Femur (tissue), 1 donor: ENCODE measurements around the gene AHSP.
"Not testable (repeated sequence)": the region's sequence is repeated elsewhere in the genome, so short reads cannot be mapped to it uniquely, and the experiment has no call there.

Experiments used
- DNase-seq: peaks from one replicate; pipeline ENCODE4 v3.0.0-alpha.2; 2017

AHSP gene

DNA sequence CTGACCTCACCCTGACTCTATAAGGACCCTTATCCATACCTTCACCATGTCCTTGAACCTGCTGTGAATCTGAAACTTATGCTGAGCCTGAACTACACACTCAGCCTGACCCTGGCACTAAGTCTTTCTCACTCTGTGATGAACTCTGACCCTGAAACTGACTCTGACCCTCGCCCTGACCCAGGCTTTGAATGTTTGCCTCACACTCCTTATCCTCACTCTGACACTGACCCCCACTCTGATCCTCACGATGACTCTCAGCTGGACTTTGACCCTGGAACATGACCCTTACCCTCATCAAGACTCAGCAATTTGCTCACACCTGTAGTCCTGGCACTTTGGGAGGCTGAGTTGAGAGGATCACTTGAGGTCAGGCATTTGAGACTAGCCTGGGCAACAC is 4.4 kb downstream of the AHSP start:
- no peak for DNase-seq

DNA sequence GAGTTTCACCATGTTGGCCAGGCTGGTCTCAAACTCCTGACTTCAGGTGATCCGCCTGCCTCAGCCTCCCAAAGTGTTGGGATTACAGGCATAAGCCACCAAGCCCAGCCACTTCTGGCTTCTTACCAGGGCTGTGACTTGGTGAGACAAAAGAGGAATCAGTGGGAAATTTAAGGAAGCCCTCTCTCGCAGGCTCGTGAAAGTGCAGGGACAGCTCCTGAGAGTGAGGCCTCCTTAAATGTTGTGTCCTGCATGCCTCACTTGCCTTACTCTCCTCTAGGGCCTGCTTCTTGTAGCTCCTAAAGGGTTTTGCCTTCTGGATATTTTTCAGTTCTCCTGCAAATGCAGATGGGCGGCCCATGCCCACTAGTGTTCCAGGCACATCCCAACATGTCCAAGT is 5.2 kb downstream of the AHSP start:
- no peak for DNase-seq

DNA sequence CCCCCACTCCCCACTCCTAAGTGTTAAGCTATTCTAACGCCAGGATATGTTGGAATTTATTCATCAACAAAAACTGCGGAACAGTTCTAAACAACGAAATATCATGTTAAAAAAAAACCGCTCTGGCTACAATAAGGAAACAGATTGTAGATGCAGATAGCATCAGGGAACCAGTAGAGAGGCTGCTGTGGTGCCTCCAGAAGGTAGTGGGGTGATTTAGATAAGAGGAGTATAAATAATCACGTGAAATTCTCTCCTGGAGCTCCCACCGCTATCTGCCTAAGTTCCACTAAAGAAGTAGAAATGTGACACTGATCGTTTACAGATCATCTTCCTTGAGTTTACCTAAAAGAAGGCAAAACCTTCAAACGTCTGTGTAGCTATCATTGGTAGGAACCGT is 8.0 kb downstream of the AHSP start:
- no peak for DNase-seq

DNA sequence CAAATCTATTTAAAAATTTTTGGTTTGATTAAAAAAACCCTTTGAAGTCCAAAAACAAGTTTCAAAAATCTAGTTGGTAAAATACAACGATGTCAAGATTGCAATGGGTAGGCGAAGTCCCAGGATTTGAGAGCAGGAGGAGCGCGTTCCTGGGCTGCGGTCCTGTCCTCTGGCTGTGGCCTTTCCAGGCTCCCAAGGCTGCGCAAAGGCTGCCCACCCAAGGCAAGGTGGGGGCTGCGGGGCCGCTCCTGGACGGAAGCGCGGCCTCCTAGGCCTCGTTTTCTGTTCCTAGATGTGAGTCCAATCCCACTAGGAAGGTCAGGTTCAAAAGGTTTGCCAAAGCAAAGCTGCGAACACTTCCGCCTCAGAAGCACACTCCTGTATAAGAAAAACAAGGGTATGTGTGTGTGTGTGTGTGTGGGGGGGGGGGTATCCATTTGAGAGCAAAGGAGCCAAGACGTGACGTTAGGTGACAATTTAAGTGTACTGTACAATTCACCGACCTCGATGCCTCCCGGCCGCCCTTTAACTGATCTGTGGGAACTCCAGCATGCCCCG is 9.2 kb downstream of the AHSP start:
- DNase-seq = no peak

DNA sequence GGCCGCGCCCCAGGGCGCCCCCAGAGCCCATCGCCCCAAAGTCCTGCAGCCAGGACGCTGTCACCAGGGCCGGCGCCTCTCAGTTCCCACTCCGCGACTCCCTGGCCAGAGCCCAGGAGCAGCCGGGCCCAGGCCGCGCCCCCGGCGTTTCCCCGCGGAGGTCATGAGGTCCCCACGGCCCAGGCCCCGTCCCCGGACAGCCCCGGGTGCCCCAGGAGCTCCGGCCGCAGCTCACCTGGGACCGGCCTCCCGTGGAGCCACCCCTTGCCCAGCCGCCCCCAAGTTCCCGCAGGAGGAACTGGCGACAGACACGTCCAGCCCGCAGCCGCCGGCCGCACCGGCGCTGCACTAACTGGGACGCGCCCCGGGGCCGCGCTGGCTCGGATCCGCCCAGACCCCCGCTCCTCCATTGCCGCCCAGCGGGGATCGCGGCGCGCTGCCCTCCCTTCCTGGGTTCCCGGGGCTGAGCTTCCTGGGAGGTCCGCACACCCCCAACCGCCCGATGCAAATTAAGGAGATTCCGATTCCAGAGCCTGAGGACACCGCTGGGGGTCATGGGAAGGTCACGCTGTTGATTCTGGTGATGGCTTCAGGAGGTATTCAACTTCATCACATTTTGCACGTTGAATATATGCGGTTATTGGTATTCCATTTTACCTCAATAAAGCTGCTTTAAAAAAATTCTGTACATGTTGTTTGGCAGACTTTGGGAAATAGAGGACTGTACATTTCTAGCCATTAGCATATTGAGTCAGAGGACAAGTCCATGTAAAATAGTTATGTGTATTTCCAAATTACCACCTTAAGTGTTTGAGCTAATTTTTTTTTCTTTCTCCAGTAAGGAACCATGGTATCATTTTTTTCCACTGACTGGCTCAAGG is 9.9 kb downstream of the AHSP start:
- DNase-seq = peak; percentile 25

DNA sequence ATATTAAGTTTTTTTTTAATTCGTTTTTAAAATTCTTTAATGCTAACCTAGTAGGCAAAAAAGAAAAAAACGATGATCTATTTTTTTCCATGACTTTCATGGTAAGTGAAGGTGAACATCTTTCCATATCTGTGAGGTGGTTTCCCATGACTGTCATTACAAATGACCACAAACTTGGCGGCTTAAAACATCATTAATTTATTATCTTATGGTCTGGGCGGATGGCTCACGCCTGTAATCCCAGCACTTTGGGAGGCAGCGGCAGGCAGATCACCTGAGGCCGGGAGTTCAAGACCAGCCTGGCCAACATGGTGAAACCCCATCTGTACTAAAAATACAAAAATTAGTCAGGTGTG is 10.5 kb downstream of the AHSP start:
- DNase-seq = not testable (repeated sequence)

DNA sequence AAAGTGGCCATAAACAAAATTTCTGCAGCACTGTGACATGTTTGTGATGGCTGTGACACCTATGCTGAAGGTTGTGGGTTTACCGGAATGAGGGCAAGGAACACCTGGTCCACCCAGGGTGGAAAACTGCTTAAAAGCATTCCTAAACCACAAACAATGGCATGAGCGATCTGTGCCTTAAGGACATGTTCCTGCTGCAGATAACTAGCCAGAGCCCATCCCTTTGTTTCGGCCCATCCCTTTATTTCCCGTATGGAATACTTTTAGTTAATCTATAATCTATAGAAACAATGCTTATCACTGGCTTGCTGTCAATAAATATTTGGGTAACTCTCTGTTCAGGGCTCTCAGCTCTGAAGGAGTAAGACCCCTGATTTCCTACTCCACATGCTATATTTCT is 12.1 kb downstream of the AHSP start:
- DNase-seq = not testable (repeated sequence)

DNA sequence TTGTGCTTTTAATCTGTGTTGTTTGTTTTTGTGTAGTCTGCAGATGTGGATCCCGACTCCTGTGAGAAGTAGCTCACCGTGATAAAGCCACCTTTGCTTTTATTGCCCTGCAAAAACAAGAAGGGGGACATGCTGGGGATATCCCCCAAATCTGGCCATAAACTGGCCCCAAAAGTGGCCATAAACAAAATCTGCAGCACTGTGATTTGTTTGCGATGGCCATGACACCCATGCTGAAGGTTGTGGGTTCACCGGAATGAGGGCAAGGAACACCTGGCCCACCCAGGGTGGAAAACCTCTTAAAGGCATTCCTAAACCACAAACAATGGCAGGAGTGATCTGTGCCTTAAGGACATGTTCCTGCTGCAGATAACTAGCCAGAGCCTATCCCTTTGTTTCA is 15.1 kb downstream of the AHSP start:
- no peak for DNase-seq

DNA sequence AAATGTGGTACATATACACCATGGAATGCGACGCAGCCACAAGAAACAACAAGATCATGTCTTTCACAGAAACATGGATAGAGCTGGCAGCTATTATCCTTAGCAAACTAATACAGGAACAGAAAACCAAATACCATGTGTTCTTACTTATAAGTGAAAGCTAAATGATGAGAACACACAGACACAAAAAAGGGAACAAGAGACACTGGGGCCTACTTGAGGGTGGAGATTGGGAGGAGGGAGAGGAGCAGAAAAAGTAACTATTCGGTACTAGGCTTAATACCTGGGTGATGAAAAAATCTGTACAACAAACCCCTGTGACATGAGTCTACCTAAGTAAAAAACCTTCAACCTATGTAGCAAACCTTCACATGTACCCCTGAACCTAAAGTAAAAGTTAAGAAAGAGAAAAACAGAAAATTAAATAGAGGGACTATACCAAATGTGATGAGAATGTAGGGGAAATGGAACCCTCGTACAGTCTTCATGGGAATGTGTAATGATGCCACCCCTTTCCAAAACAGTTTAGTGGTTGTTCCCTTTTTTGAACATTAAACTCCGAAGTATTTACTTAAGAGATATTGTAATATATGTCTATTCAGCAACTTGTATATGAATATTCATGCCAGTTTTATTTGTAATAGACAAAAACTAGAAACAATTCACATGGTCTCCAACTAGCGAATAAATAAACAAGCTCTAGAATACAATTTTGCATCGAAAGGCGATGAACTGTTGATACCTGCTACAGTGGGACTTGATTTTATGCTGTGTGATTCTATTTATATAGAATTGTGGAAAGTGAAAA is 33.9 kb downstream of the AHSP start:
- no peak for DNase-seq

DNA sequence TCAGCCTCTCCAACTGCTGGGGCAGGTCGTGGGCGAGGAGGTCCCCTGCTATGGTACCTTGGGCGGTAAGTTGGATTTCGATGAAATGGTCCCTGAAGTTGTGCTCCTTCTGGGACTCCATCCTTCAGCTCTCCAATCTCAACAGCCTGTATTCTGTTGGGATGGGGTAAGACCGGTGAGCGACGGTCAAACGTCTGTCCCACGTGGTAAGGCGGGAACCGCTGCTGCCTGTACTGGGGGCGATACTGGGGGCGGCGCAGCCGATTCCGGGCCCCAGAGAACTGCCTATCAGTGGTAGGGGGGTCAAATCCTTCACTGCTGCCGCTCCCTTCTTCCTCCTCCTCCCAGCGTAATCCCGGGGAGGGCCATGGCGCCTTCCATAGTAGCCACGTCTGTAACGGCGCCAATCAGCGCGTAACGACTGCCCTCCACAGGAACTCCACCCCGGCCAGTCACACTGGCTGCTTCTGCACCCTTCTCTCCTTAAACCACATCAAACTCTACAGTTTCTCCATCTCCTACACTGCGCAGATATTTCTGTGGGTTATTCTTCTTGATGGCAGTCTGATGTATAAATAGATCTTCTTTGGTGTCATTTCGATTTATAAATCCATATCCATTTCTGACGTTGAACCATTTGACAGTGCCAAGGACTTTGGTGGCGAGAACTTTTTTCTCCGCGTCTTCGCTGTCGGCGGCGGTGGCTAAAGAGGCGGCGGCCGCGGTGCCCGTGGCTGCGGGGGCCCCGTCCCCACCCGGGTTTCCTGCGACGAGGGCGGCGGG is 41.1 kb downstream of the AHSP start:
- DNase-seq = peak; percentile 51

DNA sequence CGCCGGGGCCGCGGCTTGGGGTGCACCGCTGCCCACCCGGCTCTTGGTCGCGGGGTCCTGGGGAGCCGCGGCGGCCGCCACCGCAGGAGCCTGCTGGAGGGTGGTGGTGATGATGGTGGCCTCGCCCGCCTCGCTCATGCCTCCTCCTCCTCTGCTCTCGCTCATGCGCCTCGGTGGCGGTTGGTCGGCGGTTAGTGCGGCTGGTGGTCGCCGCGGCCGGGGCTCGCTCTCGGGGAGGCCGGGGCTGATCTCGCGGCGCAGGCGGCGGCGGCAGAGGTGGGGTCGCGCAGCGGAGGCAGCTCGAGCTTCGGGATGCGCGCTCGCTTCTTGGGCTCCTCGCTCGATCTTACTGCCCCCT is 41.6 kb downstream of the AHSP start:
- DNase-seq = no peak

DNA sequence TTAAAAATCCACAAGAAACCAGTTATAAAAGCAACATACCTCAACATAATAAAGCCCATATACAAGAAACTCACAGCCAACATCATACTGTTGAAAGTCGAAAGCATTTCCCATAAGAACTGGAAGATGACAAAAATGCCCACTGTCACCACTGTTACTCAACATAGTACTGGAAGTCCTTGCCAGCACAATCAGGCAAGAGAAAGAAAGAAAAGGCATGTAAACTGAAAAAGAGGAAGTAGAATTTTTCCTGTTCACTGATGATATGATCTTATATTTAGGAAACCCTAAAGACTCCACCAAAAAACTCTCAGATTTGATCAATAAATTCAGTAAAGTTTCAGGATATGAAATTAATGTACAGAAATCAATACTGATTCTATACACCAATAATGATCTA is 45.1 kb downstream of the AHSP start:
- DNase-seq = no peak

DNA sequence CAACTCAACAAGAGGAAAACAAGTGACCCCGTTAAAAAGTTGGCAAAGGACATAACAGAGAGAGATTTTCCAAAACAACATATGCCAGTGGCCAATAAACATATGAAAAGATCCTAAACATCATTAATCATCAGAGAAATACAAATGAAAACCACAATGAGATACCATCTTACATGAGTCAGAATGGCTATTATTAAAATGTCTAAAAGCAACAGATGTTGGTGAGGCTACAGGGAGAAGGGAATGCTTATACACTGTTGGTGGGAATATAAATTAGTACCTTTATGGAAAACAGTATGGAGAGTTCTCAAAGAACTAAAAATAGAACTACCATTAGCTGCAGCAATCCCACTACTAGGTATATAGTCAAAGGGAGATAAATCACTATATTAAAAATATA is 46.5 kb downstream of the AHSP start:
- DNase-seq = not testable (repeated sequence)

DNA sequence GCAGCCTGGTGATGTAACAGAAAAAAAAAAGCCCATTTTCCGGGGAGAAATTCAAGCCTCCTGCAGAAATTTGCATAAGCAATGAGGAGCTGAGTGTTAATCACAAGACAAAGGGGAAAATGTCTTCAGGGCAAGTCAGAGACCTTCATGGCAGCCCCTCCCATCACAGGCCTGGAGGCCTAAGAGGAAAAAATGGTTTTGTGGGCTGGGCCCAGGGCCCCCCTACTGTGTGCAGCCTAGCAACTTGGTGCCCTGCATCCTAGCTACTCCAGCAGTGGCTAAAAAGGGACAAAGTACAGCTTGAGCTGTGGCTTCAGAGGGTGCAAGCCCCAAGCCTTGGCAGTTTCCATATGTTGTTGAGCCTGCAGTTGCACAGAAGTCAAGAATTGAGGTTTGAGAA is 49.7 kb downstream of the AHSP start:
- DNase-seq = no peak
